Glomerular visceral epithelial cell (primary cell): ENCODE measurements around the gene TNFRSF4.
"Not testable (repeated sequence)": the region's sequence is repeated elsewhere in the genome, so short reads cannot be mapped to it uniquely, and the experiment has no call there.

ENCODE experiments used
- DNase-seq: peaks from one replicate; pipeline ENCODE4 v3.0.0-alpha.2; 2016; ENCODE audit errors: extremely low spot score

TNFRSF4 gene

DNA sequence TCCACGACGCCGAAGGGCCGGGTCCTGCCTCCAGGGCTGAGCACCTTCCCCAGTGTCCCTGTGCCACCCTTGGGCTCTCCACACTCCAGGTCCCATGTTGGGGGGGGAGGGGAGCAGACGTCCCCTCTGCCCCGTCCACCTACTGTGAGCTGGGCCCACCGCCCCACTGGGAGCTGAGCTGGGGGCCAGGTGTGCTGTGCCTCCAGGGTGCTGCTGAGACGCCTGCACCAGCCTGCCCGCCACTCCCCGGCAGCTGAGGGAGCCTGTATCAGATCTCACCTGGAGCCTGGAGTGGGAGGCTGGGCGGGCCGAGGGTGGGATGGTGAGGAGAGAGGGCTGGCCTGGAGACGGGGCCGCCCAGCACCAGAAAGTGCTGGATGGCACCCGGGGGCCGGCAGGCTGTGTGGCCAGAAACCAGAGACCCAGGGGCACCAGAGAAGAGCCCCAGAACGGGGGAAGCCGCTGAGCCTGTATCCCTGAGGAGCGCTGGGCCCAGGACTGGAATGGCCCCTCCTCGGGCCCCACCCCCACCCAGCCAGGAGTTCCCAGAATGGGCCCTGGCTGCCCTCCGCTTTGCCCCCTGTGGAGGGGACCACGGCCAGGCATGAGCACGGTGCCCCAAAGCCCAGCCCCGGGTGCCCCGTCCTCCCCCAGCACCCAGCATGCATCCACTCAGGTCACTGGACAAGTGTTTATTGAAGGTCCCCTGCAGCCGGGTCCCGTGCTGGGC is 11.0 kb downstream of the TNFRSF4 start:
- no peak for DNase-seq

DNA sequence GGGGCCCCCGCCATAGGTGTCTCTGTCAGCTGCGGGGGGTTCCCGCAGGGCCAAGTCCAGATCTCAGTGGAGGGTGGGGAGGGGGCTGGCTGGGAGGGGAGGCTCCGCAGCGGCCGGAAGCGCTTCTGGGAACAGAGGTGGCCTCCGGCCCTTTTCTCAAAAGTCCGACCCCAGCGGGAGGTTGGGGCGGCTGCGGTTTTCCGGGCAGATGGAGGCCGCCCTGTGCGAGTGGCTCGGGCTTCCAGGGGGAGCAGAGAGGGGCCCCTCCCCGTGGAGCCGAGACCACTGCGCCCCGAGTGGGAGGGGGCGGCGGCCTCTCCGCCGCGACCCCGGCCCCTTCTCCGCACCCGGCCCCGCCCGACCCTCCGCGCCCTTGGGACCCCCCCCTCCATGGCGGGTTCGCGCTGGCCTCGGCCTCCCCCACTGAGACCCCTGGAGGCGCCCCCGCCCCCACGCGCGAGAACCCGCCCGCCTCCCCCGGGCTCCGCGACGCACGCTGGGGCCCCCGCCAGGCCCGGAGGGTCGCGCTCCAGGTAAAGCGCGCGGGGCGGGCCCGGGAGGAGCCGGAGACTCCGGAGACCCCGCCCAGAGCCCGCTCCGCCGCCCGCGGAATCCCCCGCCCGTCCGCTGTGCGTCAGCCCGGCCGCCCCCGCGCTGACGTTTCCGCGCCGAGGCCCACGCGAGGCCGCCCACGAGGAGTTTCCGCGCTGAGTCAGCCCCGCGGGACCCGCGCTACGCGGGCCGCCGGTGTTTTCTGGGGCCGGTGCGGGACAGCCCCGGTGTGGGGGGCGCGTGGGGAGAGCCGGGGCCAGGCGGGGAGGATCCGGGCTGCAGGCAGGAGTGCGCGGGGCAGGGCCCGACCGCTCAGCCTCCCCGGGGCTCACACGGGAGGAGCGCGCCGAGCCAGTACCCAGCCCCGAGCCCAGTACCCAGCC is 12.8 kb downstream of the TNFRSF4 start:
- peak; percentile 40 for DNase-seq

DNA sequence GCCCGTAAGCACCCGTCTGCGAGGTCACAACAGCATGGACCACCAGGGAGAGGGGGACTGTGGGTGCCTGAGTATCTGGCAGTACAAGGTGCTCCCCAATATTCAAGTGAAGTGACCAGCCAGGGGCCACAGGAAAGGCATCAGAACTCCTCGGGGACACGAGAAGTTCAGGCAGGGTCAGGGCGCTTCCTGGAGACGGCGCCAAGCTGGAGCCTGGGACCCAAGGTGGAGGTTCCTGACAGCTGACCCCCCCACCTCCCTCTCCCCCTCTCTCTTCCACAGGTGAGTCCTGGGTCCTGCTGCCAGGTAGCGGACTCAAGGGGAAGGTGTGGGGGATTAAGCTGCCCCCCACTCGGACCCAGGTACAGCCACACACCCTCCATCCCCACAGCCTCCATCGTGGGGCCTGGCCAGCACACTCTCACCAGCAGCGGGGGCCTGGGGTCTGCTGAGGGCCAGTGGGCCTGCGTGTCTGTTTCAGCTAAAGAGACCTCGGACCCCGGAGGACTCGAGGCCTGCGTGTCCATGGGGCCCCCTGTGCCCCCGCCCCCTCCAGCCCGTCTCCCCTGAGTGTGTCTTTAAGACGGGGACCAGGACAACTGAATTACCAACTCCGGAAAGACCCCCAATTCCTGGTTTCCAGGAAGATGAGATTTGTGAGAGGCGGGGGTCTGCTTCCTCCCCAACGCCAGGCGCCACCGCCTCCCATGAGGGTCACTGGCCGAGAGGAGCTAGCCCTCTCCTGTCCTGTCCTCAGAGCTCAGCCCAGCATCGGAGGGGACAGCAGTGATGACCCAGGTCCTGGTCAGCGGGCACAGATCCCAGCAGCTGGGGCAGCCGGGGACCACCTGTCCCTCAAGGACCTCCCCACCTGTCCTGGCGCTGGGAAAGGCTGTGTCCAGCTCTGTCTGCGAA is 13.7 kb downstream of the TNFRSF4 start:
- no peak for DNase-seq

DNA sequence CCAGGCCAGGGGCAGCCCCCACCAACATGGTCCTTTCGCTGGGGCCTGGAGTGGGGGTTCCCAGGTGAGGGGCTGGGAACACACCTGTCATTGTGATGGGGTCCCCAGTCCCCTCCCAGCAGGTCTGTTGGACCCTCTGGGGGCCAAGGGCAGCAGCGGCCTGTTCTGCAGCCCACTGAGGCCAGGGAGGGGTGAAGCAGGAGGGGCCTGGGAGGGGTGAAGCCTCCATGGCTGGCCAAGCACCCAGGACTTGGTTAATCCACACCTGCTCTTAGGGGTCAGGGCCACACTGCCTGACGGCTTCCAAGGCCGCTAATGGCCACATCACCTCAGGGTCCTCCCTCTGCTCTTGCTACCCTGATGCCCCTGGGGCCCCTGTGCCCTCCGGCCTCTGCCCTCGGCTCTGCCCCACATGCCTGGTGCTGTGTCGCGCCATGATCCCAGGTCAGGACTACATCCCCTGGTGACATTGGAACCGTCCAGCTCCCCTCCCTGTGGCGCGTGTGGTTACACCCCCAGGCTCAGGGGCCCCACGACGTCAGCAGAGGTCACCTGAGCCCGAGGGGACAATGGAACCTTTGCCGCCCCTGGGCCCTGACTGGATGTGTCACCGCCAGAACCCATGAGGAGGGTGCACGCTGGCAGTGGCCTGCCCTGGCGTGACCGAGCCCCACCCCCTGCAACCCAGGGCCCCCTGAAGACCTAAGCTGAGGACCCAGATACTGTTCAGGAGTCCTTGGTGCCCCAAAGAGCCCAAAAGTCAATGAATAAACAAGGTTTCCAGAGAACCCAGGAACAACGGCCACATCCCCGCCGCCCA is 14.6 kb downstream of the TNFRSF4 start:
- no peak for DNase-seq

GRCh38 chr1:1198423-1199140 is 15.4 kb downstream of the TNFRSF4 start:
- DNase-seq: no peak

GRCh38 chr1:1197551-1198422 is 16.2 kb downstream of the TNFRSF4 start:
- no peak for DNase-seq

- no peak for DNase-seq
Measured at GRCh38 chr1:1197188-1197500, 16.8 kb downstream of the TNFRSF4 start.

DNA sequence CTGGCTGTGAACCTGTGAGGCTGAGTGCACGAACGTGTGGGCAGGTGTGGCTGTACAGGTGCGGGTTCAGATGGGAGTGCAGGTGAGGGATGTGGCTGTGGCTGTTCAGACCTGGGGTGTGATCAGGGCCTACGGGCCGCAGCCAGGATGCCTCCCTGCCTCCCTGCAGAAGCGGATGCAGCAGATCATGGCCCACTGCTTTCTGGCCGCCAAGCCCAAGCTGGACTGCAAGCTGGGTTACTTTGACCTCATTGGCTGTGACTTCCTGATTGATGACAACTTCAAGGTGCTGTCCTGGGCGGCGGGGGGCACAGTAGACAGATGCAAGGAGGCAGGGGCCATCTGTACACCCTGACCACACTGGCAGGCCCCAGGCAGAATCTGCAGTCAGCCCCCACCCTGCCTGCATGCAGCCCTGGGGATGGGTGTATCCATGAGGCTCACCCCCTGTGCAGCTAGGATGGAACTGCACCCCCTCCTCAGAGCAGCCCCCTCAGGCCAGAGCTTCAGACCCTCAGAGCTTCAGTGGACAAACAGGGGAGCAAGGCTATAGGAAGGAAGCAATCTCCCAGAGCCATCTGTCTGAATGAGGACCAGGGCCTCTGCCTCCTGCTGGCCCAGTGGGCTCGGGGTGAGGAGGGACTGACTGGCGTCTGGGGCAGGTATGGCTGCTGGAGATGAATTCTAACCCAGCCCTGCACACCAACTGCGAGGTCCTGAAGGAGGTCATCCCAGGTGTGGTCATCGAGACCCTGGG is 17.3 kb downstream of the TNFRSF4 start:
- no peak for DNase-seq

DNA sequence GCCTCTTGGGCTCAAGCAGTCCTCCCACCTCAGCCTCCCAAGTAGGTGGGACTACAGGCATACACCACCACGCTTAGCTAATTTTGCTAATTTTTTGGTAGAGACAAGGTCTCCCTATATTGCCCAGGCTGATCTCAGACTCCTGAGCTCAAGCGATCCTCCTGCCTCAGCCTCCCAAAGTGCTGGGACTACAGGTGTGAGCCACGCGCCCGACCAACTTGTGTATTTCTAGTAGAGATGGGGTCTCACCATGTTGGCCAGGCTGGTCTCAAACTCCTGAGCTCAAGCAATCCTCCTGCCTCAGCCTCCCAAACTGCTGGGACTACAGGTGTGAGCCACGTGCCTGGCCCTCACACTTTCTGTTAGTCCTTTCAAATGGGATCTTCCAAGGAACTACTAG is 18.2 kb downstream of the TNFRSF4 start:
- not testable (repeated sequence) for DNase-seq

DNA sequence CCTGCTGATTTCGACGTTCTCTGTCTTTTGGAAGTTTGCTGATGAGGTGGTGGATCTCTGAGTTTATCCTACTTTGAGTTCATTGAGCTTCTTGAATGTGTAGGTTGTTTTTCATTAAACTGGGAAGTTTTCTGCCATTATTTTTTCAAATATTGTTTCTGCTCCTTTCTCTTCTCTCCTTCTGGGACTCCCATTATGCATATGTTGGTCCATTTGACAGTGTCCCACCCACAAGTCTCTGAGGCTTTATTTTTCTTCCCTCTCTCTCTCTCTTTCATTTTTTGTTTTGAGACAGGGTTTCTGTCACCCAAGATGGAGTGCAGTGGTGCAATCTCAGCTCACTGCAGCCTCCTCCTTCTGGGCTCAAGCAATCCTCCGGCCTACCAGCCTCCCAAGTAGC is 19.2 kb downstream of the TNFRSF4 start:
- DNase-seq: no peak

GRCh38 chr1:1191734-1192133 is 22.2 kb downstream of the TNFRSF4 start:
- no peak for DNase-seq

DNA sequence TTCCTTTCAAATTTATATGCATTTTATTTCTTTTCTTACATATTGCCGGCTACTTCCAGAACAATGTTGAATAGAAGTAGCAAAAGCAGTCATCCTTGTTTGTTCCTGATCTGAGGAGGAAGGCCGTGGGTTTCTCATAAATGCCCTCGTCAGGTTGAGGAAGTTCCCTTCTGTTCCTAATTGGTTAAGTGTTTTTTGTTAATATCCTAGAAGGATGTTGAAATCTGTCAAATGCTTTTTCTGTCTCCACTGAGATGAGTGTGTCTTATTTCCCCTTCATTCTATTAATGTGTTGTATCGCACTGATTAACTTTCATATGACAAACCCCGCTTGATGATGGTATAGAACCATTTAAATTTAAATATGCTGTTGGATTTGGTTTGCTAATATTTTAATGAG is 24.8 kb downstream of the TNFRSF4 start:
- DNase-seq: no peak

GRCh38 chr1:1187938-1188337 is 26.0 kb downstream of the TNFRSF4 start:
- no peak for DNase-seq

DNA sequence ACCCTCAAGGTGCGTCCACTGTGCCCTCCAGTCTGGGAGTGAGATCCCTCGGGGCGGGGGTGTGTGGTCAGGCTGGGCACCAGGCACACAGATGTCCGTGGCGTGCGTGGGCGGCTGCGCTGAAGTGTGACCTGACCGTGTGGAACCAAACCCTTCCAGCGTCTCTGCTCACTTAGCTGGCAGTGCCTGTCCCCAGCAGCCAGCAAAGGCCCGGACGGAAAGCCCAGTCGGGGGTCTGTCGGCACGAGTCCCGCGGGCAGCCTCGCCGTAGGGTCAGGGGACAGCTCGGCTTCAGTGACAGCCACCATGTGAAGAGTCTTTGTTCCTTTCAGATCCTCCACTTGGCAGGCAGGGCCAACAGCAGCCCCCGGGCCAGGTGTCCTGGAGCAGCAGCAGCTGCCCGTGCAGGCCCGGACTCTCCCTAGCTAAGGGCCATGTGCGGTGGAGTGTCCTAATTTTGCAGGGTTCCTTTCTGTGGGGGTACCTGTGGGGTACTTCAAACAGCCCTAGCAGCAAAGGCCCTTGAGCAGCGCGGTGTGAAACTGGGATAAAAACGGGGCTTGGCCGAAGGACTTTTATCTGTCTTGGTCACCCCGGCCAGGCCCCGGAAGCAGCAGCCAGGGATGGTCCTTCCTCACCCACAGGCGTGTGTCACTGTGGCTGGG is 28.7 kb downstream of the TNFRSF4 start:
- DNase-seq: no peak

GRCh38 chr1:1183833-1184775 is 29.8 kb downstream of the TNFRSF4 start:
- no peak for DNase-seq

GRCh38 chr1:1183221-1183747 is 30.7 kb downstream of the TNFRSF4 start:
- no peak for DNase-seq
